Suprapubic skin (tissue), 4 donors: ENCODE results near the gene PPP2R2C.

Experiments used
- CTCF ChIP-seq, 2 donors: fragments of 200-600 bp in 1 of 2; fragments of 450-650 bp in 1 of 2; sonication (generic) in 1 of 2; IDR thresholded peaks; one replicate each; pipeline ENCODE4 v1.5.1; 2016 to 2019; ENCODE audit warnings: antibody characterized with exemption in 2 of 2, mild to moderate bottlenecking in 1 of 2, moderate library complexity in 1 of 2
- EP300 ChIP-seq: sonication (generic); formaldehyde crosslinking; IDR thresholded peaks from one replicate; pipeline ENCODE4 v1.6.1; 2017; ENCODE audit warnings: antibody characterized with exemption
- POLR2A ChIP-seq, 2 donors: fragments of 450-650 bp; IDR thresholded peaks; one replicate each; pipeline ENCODE4 v1.6.1; 2017; ENCODE audit warnings: antibody characterized with exemption in 2 of 2, mild to moderate bottlenecking in 2 of 2, moderate library complexity in 2 of 2
- POLR2AphosphoS5 ChIP-seq, 3 donors: sonication (generic); formaldehyde crosslinking; IDR thresholded peaks; one replicate each; pipeline ENCODE4 v1.6.1; 2017; ENCODE audit warnings: antibody characterized with exemption in 3 of 3

GRCh38 chr4:6371812-6372211, 100.6 kb downstream of the PPP2R2C start:
- TF ChIP-seq POLR2A (IDR thresholded peaks at IDR 0.05) (no peak), CTCF (IDR thresholded peaks at IDR 0.05) (no peak), POLR2AphosphoS5 (IDR thresholded peaks at IDR 0.05) (no peak), EP300 (no peak)
